Mucosa of descending colon (tissue), 3 donors: ENCODE results near the gene RAB10. TPM values are rescaled to one million over a fixed set of nuclear protein-coding genes. Genes with fewer than 3 reads are reported as not detected.

Source experiments
- ATAC-seq: fragments of 200-7000 bp; cut with Tn5 transposase; one replicate; pipeline ENCODE4 v1.9.1; 2020; ENCODE audit warnings: mild to moderate bottlenecking, moderate library complexity
- DNase-seq, 3 donors: peaks; one replicate each; pipeline ENCODE4 v3.0.0-alpha.2; 2020
- H3K36me3 ChIP-seq: fragments of 200-600 bp; one replicate; pipeline ENCODE4 v1.8.0; 2021; ENCODE audit warnings: low read depth, mild to moderate bottlenecking
- H3K4me1 ChIP-seq: fragments of 200-600 bp; one replicate; pipeline ENCODE4 v1.8.0; 2021; ENCODE audit warnings: low read depth, mild to moderate bottlenecking
- H3K4me3 ChIP-seq: fragments of 200-600 bp; one replicate; pipeline ENCODE4 v1.8.0; 2021; ENCODE audit warnings: mild to moderate bottlenecking
- H3K9me3 ChIP-seq: fragments of 200-600 bp; one replicate; pipeline ENCODE4 v1.8.0; 2021; ENCODE audit warnings: mild to moderate bottlenecking
- intact Hi-C, 2 donors: fragments of 100-400 bp; cut with DNase I in 1 of 2; cut with micrococcal nuclease in 1 of 2; formaldehyde crosslinking; loops; one replicate each; pipeline versions ENCODE4 v1.11.0 to v1.11.1; 2022; cut with DNase I, micrococcal nuclease
- total RNA-seq, 3 donors: library from RNA; stranded (reverse); fragmentation: NEBNext Ultra II Directional in 2 of 3; extraction: Animal tissue kit (Norgen Biotek cat#: 25700) in 2 of 3; gene quantifications; one replicate each; pipeline versions ENCODE4 v1.2.1 to v1.2.4, GENCODE V29; 2021 to 2023
- TF ChIP-seq, protein P1 (sequence below): fragments of 200-600 bp; IDR thresholded peaks from one replicate; pipeline ENCODE4 v1.8.0; 2022; ENCODE audit warnings: antibody characterized with exemption, mild to moderate bottlenecking
- donor health status: DM: no; HTN: no; CAD: no; lungs with moderate emphysema.
- donor health status: DM: no; HTN: no; CAD: no.
- donor health status: DM: no; HTN: yes; CAD: no.

RAB10 gene
- total RNA-seq, 3 donors from 2014 or later, result 129 to 166 (median 162) TPM

DNA sequence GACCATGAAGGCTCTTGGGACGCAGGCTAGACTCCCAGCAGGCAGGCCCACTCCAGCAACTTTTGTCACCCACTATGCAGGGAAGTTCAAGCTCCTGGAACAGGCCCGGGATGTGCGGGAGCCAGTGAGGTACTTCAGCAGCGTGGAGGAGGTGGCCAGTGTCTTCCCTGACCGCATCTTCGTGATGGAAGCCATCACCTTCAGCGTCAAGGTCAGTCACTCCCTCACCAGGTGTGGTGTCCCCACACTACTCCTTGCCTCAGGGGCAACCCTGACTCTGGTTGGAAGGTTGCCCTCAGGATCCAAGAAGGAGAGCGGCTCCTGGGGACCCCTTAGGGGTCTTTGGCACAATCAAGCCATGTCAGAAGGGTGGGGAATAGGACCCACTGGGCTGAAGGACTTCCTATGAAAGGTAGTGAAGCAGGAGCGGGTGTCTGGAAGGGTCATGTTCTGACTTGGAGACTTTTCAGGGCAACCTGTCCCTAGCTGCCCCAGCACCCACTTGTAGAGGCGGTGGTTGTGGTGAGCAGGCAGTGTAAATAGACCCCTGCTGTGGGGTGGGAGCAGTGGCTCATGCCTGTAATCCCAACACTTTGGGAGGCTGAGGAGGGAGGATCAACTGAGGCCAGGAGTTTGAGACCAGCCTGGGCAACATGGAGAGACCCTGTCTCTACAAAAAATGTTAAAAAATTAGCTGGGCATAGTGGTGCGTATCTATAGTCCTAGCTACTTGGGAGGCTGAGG is 149.2 kb downstream of the RAB10 start:
- DNase-seq (no peak), ATAC-seq (no peak)
- Histone ChIP-seq H3K4me3 (no peak overlapping the region), H3K36me3 (no peaks in the 10 kb centered on the region), H3K4me1 (peaks cover 5% of the 10 kb centered on the region), H3K9me3 (no peaks in the 10 kb centered on the region)
- intact Hi-C loops, result no loop called here
- TF ChIP-seq, protein P1, sequence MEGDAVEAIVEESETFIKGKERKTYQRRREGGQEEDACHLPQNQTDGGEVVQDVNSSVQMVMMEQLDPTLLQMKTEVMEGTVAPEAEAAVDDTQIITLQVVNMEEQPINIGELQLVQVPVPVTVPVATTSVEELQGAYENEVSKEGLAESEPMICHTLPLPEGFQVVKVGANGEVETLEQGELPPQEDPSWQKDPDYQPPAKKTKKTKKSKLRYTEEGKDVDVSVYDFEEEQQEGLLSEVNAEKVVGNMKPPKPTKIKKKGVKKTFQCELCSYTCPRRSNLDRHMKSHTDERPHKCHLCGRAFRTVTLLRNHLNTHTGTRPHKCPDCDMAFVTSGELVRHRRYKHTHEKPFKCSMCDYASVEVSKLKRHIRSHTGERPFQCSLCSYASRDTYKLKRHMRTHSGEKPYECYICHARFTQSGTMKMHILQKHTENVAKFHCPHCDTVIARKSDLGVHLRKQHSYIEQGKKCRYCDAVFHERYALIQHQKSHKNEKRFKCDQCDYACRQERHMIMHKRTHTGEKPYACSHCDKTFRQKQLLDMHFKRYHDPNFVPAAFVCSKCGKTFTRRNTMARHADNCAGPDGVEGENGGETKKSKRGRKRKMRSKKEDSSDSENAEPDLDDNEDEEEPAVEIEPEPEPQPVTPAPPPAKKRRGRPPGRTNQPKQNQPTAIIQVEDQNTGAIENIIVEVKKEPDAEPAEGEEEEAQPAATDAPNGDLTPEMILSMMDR, result no peak

GRCh38 chr2:26184121-26184520 is 150.2 kb downstream of the RAB10 start:
- TF ChIP-seq, protein P1, result no peak
- DNase-seq, result no peak
- H3K4me1 ChIP-seq, result peaks cover 4% of the 10 kb centered on the region
- H3K9me3 ChIP-seq, result no peaks in the 10 kb centered on the region
- ATAC-seq, result no peak
- H3K4me3 ChIP-seq, result no peak overlapping the region
- H3K36me3 ChIP-seq, result no peaks in the 10 kb centered on the region
- intact Hi-C loops, result no loop called here

- DNase-seq (peak; percentile 90 to 92 (median 91)), ATAC-seq (peak; percentile 96)
- H3K9me3 ChIP-seq, result no peaks in the 10 kb centered on the region
- TF ChIP-seq, protein P1, result peak; percentile 58
- intact Hi-C loops, result no loop called here
- no peaks in the 10 kb centered on the region for H3K4me1 ChIP-seq
- peak overlapping the region; percentile 32 for H3K4me3 ChIP-seq
- H3K36me3 ChIP-seq, result no peaks in the 10 kb centered on the region
Measured at GRCh38 chr2:26184555-26185303, 150.8 kb downstream of the RAB10 start.

- H3K4me3 ChIP-seq, result peak overlapping the region; percentile 32
- H3K9me3 ChIP-seq, result no peaks in the 10 kb centered on the region
- ATAC-seq (no peak), DNase-seq (no peak)
- H3K4me1 ChIP-seq, result no peaks in the 10 kb centered on the region
- H3K36me3 ChIP-seq, result no peaks in the 10 kb centered on the region
- intact Hi-C loops, result no loop called here
- TF ChIP-seq, protein P1, result no peak
Measured at GRCh38 chr2:26185304-26185928, 151.5 kb downstream of the RAB10 start.

DNA sequence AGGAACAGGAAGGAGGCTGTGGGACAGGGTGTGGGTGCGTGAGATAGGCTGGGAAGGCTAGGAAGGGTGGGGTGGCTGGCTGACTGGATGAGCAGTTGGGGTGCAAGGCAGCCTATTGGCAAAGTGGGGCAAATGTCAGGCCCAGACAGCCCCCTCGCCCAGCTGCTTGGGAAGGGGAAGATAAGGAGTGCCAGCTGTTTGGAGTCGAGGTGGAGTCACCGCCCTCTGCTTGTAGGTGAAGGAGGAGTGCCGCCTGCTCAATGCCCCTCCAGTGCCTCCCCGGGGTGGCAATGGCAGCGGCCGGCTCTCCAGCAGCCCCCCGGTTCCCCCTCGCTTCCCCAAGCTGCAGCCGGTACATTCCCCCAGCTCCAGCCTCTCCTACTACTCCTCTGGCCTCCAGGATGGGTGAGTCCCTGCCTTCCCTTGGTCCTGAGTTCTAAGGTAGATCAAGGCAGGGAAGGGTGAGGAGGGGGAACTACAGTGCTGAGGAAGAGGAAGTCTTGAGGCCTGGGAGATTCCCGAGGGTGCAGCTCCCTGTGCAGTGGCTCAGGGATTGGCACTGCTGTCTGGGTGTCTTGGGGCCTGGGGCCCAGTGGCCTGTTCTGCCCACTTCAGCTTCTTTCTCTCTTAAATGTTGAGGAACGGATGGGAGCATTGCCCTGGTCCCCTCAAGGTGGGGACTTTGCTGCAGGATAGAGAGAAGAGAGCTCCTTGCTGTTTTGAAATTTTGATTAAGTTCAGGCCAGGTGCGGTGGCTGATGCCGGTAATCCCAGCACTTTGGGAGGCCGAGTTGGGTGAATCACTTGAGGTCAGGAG is 152.3 kb downstream of the RAB10 start:
- H3K4me3 ChIP-seq, result no peak overlapping the region

More for the DNA sequence above, 152.3 kb downstream of the RAB10 start:
- ATAC-seq (peak; percentile 19), DNase-seq (no peak)
- intact Hi-C loops, result no loop called here
- TF ChIP-seq, protein P1, result no peak
- Histone ChIP-seq H3K4me1 (no peaks in the 10 kb centered on the region), H3K9me3 (no peaks in the 10 kb centered on the region), H3K36me3 (no peaks in the 10 kb centered on the region)
